Esophagus squamous epithelium (tissue), 4 donors: Measurements from ENCODE around the gene ETV3.

ENCODE experiments used
- CTCF ChIP-seq, 6 experiments: fragments of 450-650 bp in 4 of 6; fragments of 200-600 bp in 2 of 6; sonication (generic) in 2 of 6; IDR thresholded peaks; one replicate each; pipeline ENCODE4 v1.5.1; 2016 to 2019; ENCODE audit warnings: antibody characterized with exemption in 6 of 6, mild to moderate bottlenecking in 4 of 6, moderate library complexity in 4 of 6
- POLR2A ChIP-seq, 4 donors: fragments of 450-650 bp; IDR thresholded peaks; one replicate each; pipeline ENCODE4 v1.6.1; 2017; ENCODE audit warnings: antibody characterized with exemption in 4 of 4, mild to moderate bottlenecking in 4 of 4, moderate library complexity in 3 of 4

GRCh38 chr1:157142201-157142600, 4.0 kb upstream of the ETV3 start:
- TF ChIP-seq CTCF (IDR thresholded peaks at IDR 0.05) = no peak
- no peak for TF ChIP-seq POLR2A (IDR thresholded peaks at IDR 0.05)
